GM18508 (cell line): ENCODE results near the gene C10orf62.
"Not testable (repeated sequence)": the region's sequence is repeated elsewhere in the genome, so short reads cannot be mapped to it uniquely, and the experiment has no call there.

ENCODE experiments used
- ATAC-seq: cut with Tn5 transposase; IDR thresholded peaks from one replicate; pipeline ENCODE4 v1.9.1; 2021; ENCODE audit warnings: moderate number of reproducible peaks; ENCODE audit not compliant: insufficient read depth, unreplicated experiment

The C10orf62 gene

GRCh38 chr10:97589479-97589878 lies at the start of gene C10orf62:
Gene C10orf62, plus strand, starts transcription at chr10:97589721. Its CDS starts 177 bp downstream, at chr10:97589898.
- no peak for ATAC-seq

GRCh38 chr10:97540669-97541500 lies 48.6 kb upstream of the C10orf62 start:
- no peak for ATAC-seq

- ATAC-seq = no peak
Measured at GRCh38 chr10:97542169-97543024, 47.1 kb upstream of the C10orf62 start.

- ATAC-seq = no peak
Measured at GRCh38 chr10:97543025-97543546, 46.4 kb upstream of the C10orf62 start.

- ATAC-seq = no peak
Measured at GRCh38 chr10:97546456-97547270, 42.9 kb upstream of the C10orf62 start.

GRCh38 chr10:97547271-97547600 lies 42.3 kb upstream of the C10orf62 start:
- no peak for ATAC-seq

GRCh38 chr10:97547962-97548361 lies 41.6 kb upstream of the C10orf62 start:
- no peak for ATAC-seq

- no peak for ATAC-seq
Measured at GRCh38 chr10:97548828-97549455, 40.6 kb upstream of the C10orf62 start.

GRCh38 chr10:97549587-97550322 lies 39.8 kb upstream of the C10orf62 start:
- ATAC-seq = no peak

- no peak for ATAC-seq
Measured at GRCh38 chr10:97550336-97551149, 39.0 kb upstream of the C10orf62 start.

- no peak for ATAC-seq
Measured at GRCh38 chr10:97551271-97551670, 38.2 kb upstream of the C10orf62 start.

- ATAC-seq = no peak
Measured at GRCh38 chr10:97553575-97554031, 35.9 kb upstream of the C10orf62 start.

- ATAC-seq = not testable (repeated sequence)
Measured at GRCh38 chr10:97554336-97554735, 35.2 kb upstream of the C10orf62 start.

GRCh38 chr10:97555541-97555940 lies 34.0 kb upstream of the C10orf62 start:
- not testable (repeated sequence) for ATAC-seq

GRCh38 chr10:97560731-97561381 lies 28.7 kb upstream of the C10orf62 start:
- ATAC-seq = not testable (repeated sequence)

- not testable (repeated sequence) for ATAC-seq
Measured at GRCh38 chr10:97561386-97562077, 28.0 kb upstream of the C10orf62 start.

GRCh38 chr10:97562329-97562728 lies 27.2 kb upstream of the C10orf62 start:
- ATAC-seq = not testable (repeated sequence)
